HUES48 (cell line): ENCODE data around the gene PPAN.
A peak's percentile ranks its signal among the peaks of the same experiment; 100 is the strongest.

Experiments
- H3K27ac ChIP-seq: one replicate; pipeline ENCODE4 v1.7.0; 2013; ENCODE audit warnings: low read depth, low read length, inconsistent platforms
- H3K27me3 ChIP-seq: 2 replicates; pipeline ENCODE4 v1.6.1; 2013; ENCODE audit warnings: mild to moderate bottlenecking, low read length; ENCODE audit not compliant: control insufficient read depth, insufficient read depth
- H3K36me3 ChIP-seq: 2 replicates; pipeline ENCODE4 v1.6.1; 2013; ENCODE audit warnings: low read length; ENCODE audit not compliant: control insufficient read depth, insufficient read depth
- H3K4me1 ChIP-seq: 2 replicates; pipeline ENCODE4 v1.6.1; 2013; ENCODE audit warnings: mild to moderate bottlenecking, low read length; ENCODE audit not compliant: control insufficient read depth, insufficient read depth
- H3K4me3 ChIP-seq: 2 replicates; pipeline ENCODE4 v1.5.1; 2013; ENCODE audit warnings: mild to moderate bottlenecking, low read depth, low read length
- H3K9ac ChIP-seq: 2 replicates; pipeline ENCODE4 v1.6.1; 2013; ENCODE audit warnings: mild to moderate bottlenecking, low read depth, low read length, moderate library complexity
- H3K9me3 ChIP-seq: 2 replicates; pipeline ENCODE4 v1.6.1; 2013; ENCODE audit warnings: low read length; ENCODE audit not compliant: control insufficient read depth, insufficient read depth

Gene PPAN

GRCh38 chr19:10106100-10106936 is at the start of gene PPAN:
TSS of gene PPAN (plus strand) at chr19:10106362. CDS start at chr19:10106395, 33 bp downstream.
- peak within 1 kb of the TSS; percentile 96 for H3K4me3 ChIP-seq

GRCh38 chr19:10061717-10062310 is 44.3 kb upstream of the PPAN start:
- H3K9me3 ChIP-seq = no peaks in the 10 kb centered on the region
- no peaks in the 10 kb centered on the region for H3K27me3 ChIP-seq
- no peaks in the 10 kb centered on the region for H3K4me1 ChIP-seq

More at GRCh38 chr19:10106100-10106936, at the start of gene PPAN:
- Histone ChIP-seq H3K36me3 (peaks cover 41% of the 10 kb centered on the region), H3K27ac (peak within 1 kb of the TSS; percentile 76), H3K4me1 (no peaks in the 10 kb centered on the region; the same call in 1 of the 2 replicates), H3K9me3 (no peaks in the 10 kb centered on the region), H3K9ac (peak within 1 kb of the TSS; percentile 99), H3K27me3 (no peaks in the 10 kb centered on the region)

GRCh38 chr19:10068205-10068604 is 38.0 kb upstream of the PPAN start:
- H3K9me3 ChIP-seq = no peaks in the 10 kb centered on the region
- H3K9ac ChIP-seq = no peak overlapping the region
- H3K27ac ChIP-seq = no peak overlapping the region
- no peak overlapping the region for H3K4me3 ChIP-seq
- H3K27me3 ChIP-seq = no peaks in the 10 kb centered on the region
- H3K36me3 ChIP-seq = no peaks in the 10 kb centered on the region
- no peaks in the 10 kb centered on the region for H3K4me1 ChIP-seq

More at GRCh38 chr19:10061717-10062310, 44.3 kb upstream of the PPAN start:
- Histone ChIP-seq H3K27ac (no peak overlapping the region), H3K4me3 (no peak overlapping the region), H3K36me3 (no peaks in the 10 kb centered on the region), H3K9ac (no peak overlapping the region)

GRCh38 chr19:10069046-10069445 is 37.1 kb upstream of the PPAN start:
- Histone ChIP-seq H3K27me3 (no peaks in the 10 kb centered on the region), H3K4me1 (no peaks in the 10 kb centered on the region), H3K9me3 (peaks cover 5% of the 10 kb centered on the region), H3K4me3 (no peak overlapping the region), H3K27ac (no peak overlapping the region), H3K36me3 (no peaks in the 10 kb centered on the region), H3K9ac (no peak overlapping the region)

GRCh38 chr19:10070730-10071446 is 35.3 kb upstream of the PPAN start:
- H3K9ac ChIP-seq = no peak overlapping the region
- no peaks in the 10 kb centered on the region for H3K27me3 ChIP-seq
- peaks cover 9% of the 10 kb centered on the region for H3K9me3 ChIP-seq
- no peaks in the 10 kb centered on the region for H3K36me3 ChIP-seq
- H3K27ac ChIP-seq = no peak overlapping the region
- H3K4me3 ChIP-seq = no peak overlapping the region
- H3K4me1 ChIP-seq = no peaks in the 10 kb centered on the region

GRCh38 chr19:10074153-10074552 is 32.0 kb upstream of the PPAN start:
- no peaks in the 10 kb centered on the region for H3K4me1 ChIP-seq
- H3K9ac ChIP-seq = no peak overlapping the region
- H3K9me3 ChIP-seq = peaks cover 9% of the 10 kb centered on the region
- H3K4me3 ChIP-seq = no peak overlapping the region
- no peak overlapping the region for H3K27ac ChIP-seq
- H3K36me3 ChIP-seq = no peaks in the 10 kb centered on the region
- no peaks in the 10 kb centered on the region for H3K27me3 ChIP-seq

- H3K36me3 ChIP-seq = no peaks in the 10 kb centered on the region
- H3K4me3 ChIP-seq = no peak overlapping the region
- no peak overlapping the region for H3K27ac ChIP-seq
- H3K4me1 ChIP-seq = no peaks in the 10 kb centered on the region
- H3K27me3 ChIP-seq = no peaks in the 10 kb centered on the region
- H3K9me3 ChIP-seq = peaks cover 9% of the 10 kb centered on the region
- no peak overlapping the region for H3K9ac ChIP-seq
Measured at GRCh38 chr19:10076535-10076934, 29.6 kb upstream of the PPAN start.

- H3K9ac ChIP-seq = no peak overlapping the region
- H3K4me3 ChIP-seq = no peak overlapping the region
- H3K9me3 ChIP-seq = peaks cover 9% of the 10 kb centered on the region
- H3K27me3 ChIP-seq = no peaks in the 10 kb centered on the region
- no peaks in the 10 kb centered on the region for H3K4me1 ChIP-seq
- H3K36me3 ChIP-seq = no peaks in the 10 kb centered on the region
- H3K27ac ChIP-seq = no peak overlapping the region
Measured at GRCh38 chr19:10078329-10078728, 27.8 kb upstream of the PPAN start.

GRCh38 chr19:10079031-10079453 is 27.1 kb upstream of the PPAN start:
- H3K27ac ChIP-seq = no peak overlapping the region
- H3K9ac ChIP-seq = no peak overlapping the region
- H3K4me3 ChIP-seq = no peak overlapping the region
- H3K4me1 ChIP-seq = no peaks in the 10 kb centered on the region
- H3K9me3 ChIP-seq = peaks cover 4% of the 10 kb centered on the region; the same call in 1 of the 2 replicates
- H3K27me3 ChIP-seq = no peaks in the 10 kb centered on the region
- H3K36me3 ChIP-seq = no peaks in the 10 kb centered on the region

GRCh38 chr19:10083911-10084310 is 22.3 kb upstream of the PPAN start:
- Histone ChIP-seq H3K4me1 (peaks cover 3% of the 10 kb centered on the region; the same call in 1 of the 2 replicates), H3K27ac (no peak overlapping the region), H3K9me3 (no peaks in the 10 kb centered on the region), H3K36me3 (no peaks in the 10 kb centered on the region), H3K9ac (no peak overlapping the region), H3K4me3 (no peak overlapping the region), H3K27me3 (no peaks in the 10 kb centered on the region)
